ENCODE data around the gene EVI5.

Gene EVI5

DNA sequence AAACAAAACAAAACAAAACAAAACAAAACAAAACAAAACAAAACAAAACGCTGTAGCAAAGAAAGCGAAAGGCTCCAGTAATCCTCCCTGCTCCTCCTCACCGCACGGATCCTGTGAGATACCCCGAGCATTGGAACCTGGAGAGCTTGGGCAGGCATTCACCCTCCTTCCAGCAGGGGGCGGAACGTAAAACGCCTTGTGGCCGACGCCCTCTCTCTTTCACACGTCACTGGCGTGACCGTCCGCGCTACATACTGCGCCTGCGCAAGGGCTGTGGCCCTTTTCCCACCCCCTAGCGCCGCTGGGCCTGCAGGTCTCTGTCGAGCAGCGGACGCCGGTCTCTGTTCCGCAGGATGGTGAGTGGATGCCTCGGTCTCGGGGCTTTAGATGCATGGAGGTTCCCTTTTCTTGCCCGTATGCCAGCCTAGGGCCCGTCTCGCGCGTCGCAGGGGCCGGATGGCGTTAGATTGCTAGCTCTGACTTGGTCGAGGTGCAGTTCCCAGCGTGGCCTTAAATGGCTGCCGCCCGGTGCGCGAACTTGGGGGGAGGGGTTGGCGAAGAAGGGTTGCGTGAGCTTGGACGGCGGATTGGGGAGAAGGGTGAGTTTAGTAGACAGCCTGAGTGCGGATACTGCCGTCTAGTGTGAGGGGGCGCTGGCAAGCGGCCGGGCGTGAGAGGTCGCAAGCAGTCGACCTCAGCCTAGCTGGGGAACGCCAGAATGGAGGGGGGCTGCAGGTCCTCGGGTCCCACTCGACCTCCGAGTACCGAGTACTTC is 47.0 kb upstream of the EVI5 start, which contains the start of gene RPL5:
Gene RPL5, plus strand, starts transcription at position 279 of the 775 bp plus-strand sequence. Its CDS starts 75 bp downstream, at position 354.
- H3K27ac ChIP-seq (ENCODE audit: poor library complexity, severe bottlenecking), result peak within 1 kb of the TSS; percentile 82
- ATAC-seq (ENCODE audit: low read depth) (peak; percentile 92), DNase-seq (ENCODE audit: low spot score) (peak; percentile 94)
- TF ChIP-seq, protein P1, sequence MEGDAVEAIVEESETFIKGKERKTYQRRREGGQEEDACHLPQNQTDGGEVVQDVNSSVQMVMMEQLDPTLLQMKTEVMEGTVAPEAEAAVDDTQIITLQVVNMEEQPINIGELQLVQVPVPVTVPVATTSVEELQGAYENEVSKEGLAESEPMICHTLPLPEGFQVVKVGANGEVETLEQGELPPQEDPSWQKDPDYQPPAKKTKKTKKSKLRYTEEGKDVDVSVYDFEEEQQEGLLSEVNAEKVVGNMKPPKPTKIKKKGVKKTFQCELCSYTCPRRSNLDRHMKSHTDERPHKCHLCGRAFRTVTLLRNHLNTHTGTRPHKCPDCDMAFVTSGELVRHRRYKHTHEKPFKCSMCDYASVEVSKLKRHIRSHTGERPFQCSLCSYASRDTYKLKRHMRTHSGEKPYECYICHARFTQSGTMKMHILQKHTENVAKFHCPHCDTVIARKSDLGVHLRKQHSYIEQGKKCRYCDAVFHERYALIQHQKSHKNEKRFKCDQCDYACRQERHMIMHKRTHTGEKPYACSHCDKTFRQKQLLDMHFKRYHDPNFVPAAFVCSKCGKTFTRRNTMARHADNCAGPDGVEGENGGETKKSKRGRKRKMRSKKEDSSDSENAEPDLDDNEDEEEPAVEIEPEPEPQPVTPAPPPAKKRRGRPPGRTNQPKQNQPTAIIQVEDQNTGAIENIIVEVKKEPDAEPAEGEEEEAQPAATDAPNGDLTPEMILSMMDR (IDR thresholded peaks at IDR 0.05; ENCODE audit: poor library complexity, severe bottlenecking), result peak; percentile 97
- H3K4me3 ChIP-seq (ENCODE audit: severe bottlenecking), result peak within 1 kb of the TSS; percentile 91
- H3K27me3 ChIP-seq (ENCODE audit: insufficient read depth, poor library complexity, severe bottlenecking), result no peaks in the 10 kb centered on the region
- H3K4me1 ChIP-seq (ENCODE audit: insufficient read depth, poor library complexity, severe bottlenecking), result peaks cover 23% of the 10 kb centered on the region
- H3K36me3 ChIP-seq (ENCODE audit: low read depth), result peaks cover 48% of the 10 kb centered on the region
- H3K9me3 ChIP-seq (ENCODE audit: severe bottlenecking), result no peaks in the 10 kb centered on the region

DNA sequence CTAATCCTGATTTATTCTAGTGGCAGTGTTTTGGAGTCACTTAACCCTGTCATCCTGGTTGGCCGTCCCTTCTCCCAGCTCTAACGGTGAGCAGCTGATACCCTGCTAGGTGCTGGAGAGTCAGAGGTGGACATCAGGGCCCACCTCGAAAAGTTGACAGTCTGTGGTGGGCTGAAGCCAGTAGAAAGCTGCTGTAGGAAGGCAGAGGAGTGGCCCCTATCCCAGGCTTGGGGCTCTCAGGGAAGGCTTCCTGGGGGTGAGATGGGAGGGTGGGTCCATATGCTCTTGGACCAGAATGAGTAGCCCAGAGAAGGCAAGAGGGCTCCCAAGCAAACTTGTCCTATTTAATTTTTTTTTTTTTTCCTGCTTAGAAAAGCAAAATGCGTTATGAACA is 46.5 kb upstream of the EVI5 start:
- Histone ChIP-seq H3K27ac (ENCODE audit: poor library complexity, severe bottlenecking) (peak overlapping the region; percentile 82), H3K9me3 (ENCODE audit: severe bottlenecking) (no peaks in the 10 kb centered on the region), H3K36me3 (ENCODE audit: low read depth) (peaks cover 42% of the 10 kb centered on the region), H3K4me3 (ENCODE audit: severe bottlenecking) (peak overlapping the region; percentile 91), H3K27me3 (ENCODE audit: insufficient read depth, poor library complexity, severe bottlenecking) (no peaks in the 10 kb centered on the region), H3K4me1 (ENCODE audit: insufficient read depth, poor library complexity, severe bottlenecking) (peaks cover 23% of the 10 kb centered on the region)
- ATAC-seq (ENCODE audit: low read depth), result no peak
- TF ChIP-seq, protein P1 (IDR thresholded peaks at IDR 0.05; ENCODE audit: poor library complexity, severe bottlenecking), result no peak
- DNase-seq (ENCODE audit: low spot score), result no peak

DNA sequence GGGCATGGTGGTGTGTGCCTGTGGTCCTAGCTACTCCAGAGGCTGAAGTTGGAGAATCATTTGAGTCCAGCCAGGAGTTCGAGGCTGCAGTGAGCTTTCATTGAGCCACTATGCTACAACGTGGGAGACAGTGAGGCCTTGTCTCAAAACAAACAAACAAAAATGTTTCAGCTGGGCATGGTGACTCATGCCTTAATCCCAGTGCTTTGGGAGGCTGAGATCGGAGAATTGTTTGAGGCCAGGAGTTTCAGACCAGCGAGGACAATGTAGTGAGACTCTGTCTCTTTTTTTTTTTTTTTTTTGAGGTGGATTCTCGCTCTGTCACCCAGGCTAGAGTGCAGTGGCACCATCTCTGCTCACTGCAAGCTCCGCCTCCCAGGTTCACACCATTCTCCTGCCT is 41.9 kb upstream of the EVI5 start:
- no peaks in the 10 kb centered on the region for H3K9me3 ChIP-seq (ENCODE audit: severe bottlenecking)
- no peaks in the 10 kb centered on the region for H3K27me3 ChIP-seq (ENCODE audit: insufficient read depth, poor library complexity, severe bottlenecking)
- H3K36me3 ChIP-seq (ENCODE audit: low read depth), result no peaks in the 10 kb centered on the region
- ATAC-seq (ENCODE audit: low read depth) (no peak), DNase-seq (ENCODE audit: low spot score) (no peak)
- H3K27ac ChIP-seq (ENCODE audit: poor library complexity, severe bottlenecking), result no peak overlapping the region
- H3K4me1 ChIP-seq (ENCODE audit: insufficient read depth, poor library complexity, severe bottlenecking), result no peaks in the 10 kb centered on the region
- TF ChIP-seq, protein P1 (IDR thresholded peaks at IDR 0.05; ENCODE audit: poor library complexity, severe bottlenecking), result no peak
- H3K4me3 ChIP-seq (ENCODE audit: severe bottlenecking), result no peak overlapping the region

DNA sequence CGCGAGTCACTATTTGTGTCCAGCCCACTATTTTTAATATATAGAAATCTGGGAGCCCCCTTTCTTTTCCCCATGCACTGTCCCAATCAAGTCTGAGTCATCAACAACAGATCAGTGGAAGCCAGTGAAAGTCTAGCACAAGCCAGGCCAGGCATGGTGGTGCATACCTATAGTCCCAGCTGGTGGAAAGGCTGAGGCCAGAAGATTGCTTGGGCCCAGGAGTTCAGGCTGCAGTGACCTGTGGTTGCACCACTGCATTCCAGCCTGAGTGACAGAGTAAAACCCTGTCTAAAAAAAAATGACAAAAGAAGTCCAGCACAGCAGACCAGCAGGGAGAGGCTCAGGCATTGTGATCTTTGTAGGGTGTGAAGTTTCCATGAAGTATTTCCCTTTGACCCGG is 38.0 kb upstream of the EVI5 start:
- H3K4me1 ChIP-seq (ENCODE audit: insufficient read depth, poor library complexity, severe bottlenecking), result no peaks in the 10 kb centered on the region
- TF ChIP-seq, protein P1 (IDR thresholded peaks at IDR 0.05; ENCODE audit: poor library complexity, severe bottlenecking), result no peak
- DNase-seq (ENCODE audit: low spot score) (no peak), ATAC-seq (ENCODE audit: low read depth) (no peak)
- no peak overlapping the region for H3K4me3 ChIP-seq (ENCODE audit: severe bottlenecking)
- H3K27me3 ChIP-seq (ENCODE audit: insufficient read depth, poor library complexity, severe bottlenecking), result no peaks in the 10 kb centered on the region
- no peak overlapping the region for H3K27ac ChIP-seq (ENCODE audit: poor library complexity, severe bottlenecking)
- H3K9me3 ChIP-seq (ENCODE audit: severe bottlenecking), result no peaks in the 10 kb centered on the region
- H3K36me3 ChIP-seq (ENCODE audit: low read depth), result no peaks in the 10 kb centered on the region

DNA sequence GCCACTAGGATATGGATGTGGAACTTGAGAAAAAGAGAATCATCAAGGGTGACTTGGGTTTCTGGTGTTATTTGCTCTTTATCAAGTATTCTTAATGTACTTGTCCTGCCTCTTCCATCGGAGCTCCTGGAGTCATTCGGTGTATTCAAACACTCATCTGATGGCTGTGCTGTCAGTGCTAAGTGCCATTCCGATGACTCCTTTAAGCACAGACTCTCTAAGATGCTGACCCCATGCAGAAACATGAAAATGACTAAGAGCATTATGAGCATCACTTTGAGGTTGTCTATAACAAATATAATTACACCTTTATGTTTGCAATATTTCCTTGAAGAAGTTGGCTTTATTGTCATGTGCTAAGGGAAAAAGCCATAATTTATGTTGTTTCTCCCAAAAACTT is 35.6 kb upstream of the EVI5 start:
- Histone ChIP-seq H3K27me3 (ENCODE audit: insufficient read depth, poor library complexity, severe bottlenecking) (no peaks in the 10 kb centered on the region), H3K4me3 (ENCODE audit: severe bottlenecking) (no peak overlapping the region), H3K27ac (ENCODE audit: poor library complexity, severe bottlenecking) (no peak overlapping the region), H3K9me3 (ENCODE audit: severe bottlenecking) (no peaks in the 10 kb centered on the region), H3K36me3 (ENCODE audit: low read depth) (no peaks in the 10 kb centered on the region), H3K4me1 (ENCODE audit: insufficient read depth, poor library complexity, severe bottlenecking) (no peaks in the 10 kb centered on the region)
- TF ChIP-seq, protein P1 (IDR thresholded peaks at IDR 0.05; ENCODE audit: poor library complexity, severe bottlenecking), result no peak
- DNase-seq (ENCODE audit: low spot score) (no peak), ATAC-seq (ENCODE audit: low read depth) (peak; percentile 36; the same call in 1 of the 3 replicates)
